Activated T-cell treated with anti-CD3 and anti-CD28 coated beads, Interleukin-2, amount 50 U/mL, for 72 hours (primary cell): ENCODE data around the gene TMEM255A. TPM values are rescaled to one million over a fixed set of nuclear protein-coding genes. Genes with fewer than 3 reads are reported as not detected.
A peak's percentile ranks its signal among the peaks of the same experiment; 100 is the strongest.
"Not testable (repeated sequence)": the region's sequence is repeated elsewhere in the genome, so short reads cannot be mapped to it uniquely, and the experiment has no call there.

Experiments used
- ATAC-seq, 2 donors: fragments of 150-1000 bp; cut with Tn5 transposase; replicated peaks in 1 of 2; 2 replicates each; pipeline ENCODE4 v1.10.0; 2021; ENCODE audit warnings: moderate library complexity in 2 of 2, mild to moderate bottlenecking in 1 of 2
- DNase-seq, 2 donors: peaks; one replicate each; pipeline ENCODE4 v3.0.0; 2021 to 2022; ENCODE audit warnings: mixed read lengths in 1 of 2
- H3K27ac Mint-ChIP-seq: one replicate; pipeline ENCODE4 v1.8.0; 2022; ENCODE audit warnings: mild to moderate bottlenecking, moderate library complexity, mixed read lengths
- H3K27me3 Mint-ChIP-seq: one replicate; pipeline ENCODE4 v1.8.0; 2022; ENCODE audit warnings: low read depth, mixed read lengths
- H3K36me3 Mint-ChIP-seq, 2 donors: one replicate each; pipeline ENCODE4 v1.8.0; 2022; ENCODE audit warnings: mixed read lengths in 2 of 2, mild to moderate bottlenecking in 1 of 2; ENCODE audit not compliant: insufficient read depth in 2 of 2
- H3K4me1 Mint-ChIP-seq: one replicate; pipeline ENCODE4 v1.8.0; 2022; ENCODE audit warnings: low read depth, mixed read lengths
- H3K4me3 Mint-ChIP-seq, 2 donors: one replicate each; pipeline ENCODE4 v1.8.0; 2022; ENCODE audit warnings: mild to moderate bottlenecking in 2 of 2, mixed read lengths in 2 of 2, moderate library complexity in 2 of 2
- H3K9me3 Mint-ChIP-seq, 2 donors: one replicate each; pipeline ENCODE4 v1.8.0; 2022; ENCODE audit warnings: mixed read lengths in 2 of 2
- total RNA-seq, 2 donors: library from RNA; stranded (reverse); gene quantifications; one replicate each; pipeline ENCODE4 v1.2.3, GENCODE V29; 2022

Gene TMEM255A
- not detected for total RNA-seq

- Mint-ChIP-seq H3K4me3 (peak within 1 kb of the TSS; percentile 85 to 90), H3K36me3 (no peaks in the 10 kb centered on the region), H3K9me3 (no peaks in the 10 kb centered on the region), H3K4me1 (peaks cover 14% of the 10 kb centered on the region), H3K27me3 (peaks cover 73% of the 10 kb centered on the region), H3K27ac (no peak within 1 kb of the TSS)
- no peak for ATAC-seq
- peak in 1 of 2 donors; percentile 6 for DNase-seq
Measured at GRCh38 chrX:120310861-120311726, at the start of gene TMEM255A. Gene TMEM255A (minus strand): TSS chrX:120311461. CDS start chrX:120311309, 152 bp downstream.

- ATAC-seq (peak; percentile 96), DNase-seq (peak; percentile 40 to 55)
- H3K4me3 Mint-ChIP-seq: no peak overlapping the region
- no peaks in the 10 kb centered on the region for H3K36me3 Mint-ChIP-seq
- H3K27ac Mint-ChIP-seq: no peak overlapping the region
- peaks cover 15% of the 10 kb centered on the region for H3K27me3 Mint-ChIP-seq
- no peaks in the 10 kb centered on the region for H3K9me3 Mint-ChIP-seq
- H3K4me1 Mint-ChIP-seq: peaks cover 10% of the 10 kb centered on the region
Measured at GRCh38 chrX:120358737-120359456, 47.6 kb upstream of the TMEM255A start.

GRCh38 chrX:120357186-120357585 lies 45.9 kb upstream of the TMEM255A start:
- H3K4me3 Mint-ChIP-seq: no peak overlapping the region
- H3K9me3 Mint-ChIP-seq: no peaks in the 10 kb centered on the region
- ATAC-seq: no peak
- no peak for DNase-seq
- H3K27me3 Mint-ChIP-seq: peaks cover 15% of the 10 kb centered on the region
- H3K27ac Mint-ChIP-seq: no peak overlapping the region
- H3K4me1 Mint-ChIP-seq: peaks cover 10% of the 10 kb centered on the region
- no peaks in the 10 kb centered on the region for H3K36me3 Mint-ChIP-seq

- ATAC-seq (no peak), DNase-seq (no peak)
- H3K27me3 Mint-ChIP-seq: peaks cover 15% of the 10 kb centered on the region
- H3K4me3 Mint-ChIP-seq: no peak overlapping the region
- no peak overlapping the region for H3K27ac Mint-ChIP-seq
- no peaks in the 10 kb centered on the region for H3K9me3 Mint-ChIP-seq
- peaks cover 10% of the 10 kb centered on the region for H3K4me1 Mint-ChIP-seq
- H3K36me3 Mint-ChIP-seq: no peaks in the 10 kb centered on the region
Measured at GRCh38 chrX:120356084-120356483, 44.8 kb upstream of the TMEM255A start.

- Mint-ChIP-seq H3K27me3 (peaks cover 9% of the 10 kb centered on the region), H3K36me3 (no peaks in the 10 kb centered on the region), H3K4me1 (no peaks in the 10 kb centered on the region), H3K27ac (no peak overlapping the region), H3K9me3 (no peaks in the 10 kb centered on the region), H3K4me3 (no peak overlapping the region)
- ATAC-seq (no peak), DNase-seq (no peak)
Measured at GRCh38 chrX:120350450-120351138, 39.3 kb upstream of the TMEM255A start.

- not testable (repeated sequence) for DNase-seq, H3K4me1 Mint-ChIP-seq, H3K36me3 Mint-ChIP-seq, ATAC-seq, H3K27ac Mint-ChIP-seq, H3K4me3 Mint-ChIP-seq, H3K27me3 Mint-ChIP-seq, H3K9me3 Mint-ChIP-seq
Measured at GRCh38 chrX:120344566-120344965, 33.3 kb upstream of the TMEM255A start.

- H3K27ac Mint-ChIP-seq: no peak overlapping the region
- no peaks in the 10 kb centered on the region for H3K4me1 Mint-ChIP-seq
- ATAC-seq (no peak), DNase-seq (no peak)
- H3K36me3 Mint-ChIP-seq: peaks cover 3 to 11% of the 10 kb centered on the region in 2 donors
- no peak overlapping the region for H3K4me3 Mint-ChIP-seq
- peaks cover 8 to 11% of the 10 kb centered on the region in 2 donors for H3K9me3 Mint-ChIP-seq
- peaks cover 6% of the 10 kb centered on the region for H3K27me3 Mint-ChIP-seq
Measured at GRCh38 chrX:120336899-120337298, 25.6 kb upstream of the TMEM255A start.

GRCh38 chrX:120335289-120335688 lies 24.0 kb upstream of the TMEM255A start:
- Mint-ChIP-seq H3K27me3 (peaks cover 6% of the 10 kb centered on the region), H3K36me3 (peaks cover 2 to 11% of the 10 kb centered on the region in 2 donors), H3K4me1 (no peaks in the 10 kb centered on the region), H3K4me3 (no peak overlapping the region), H3K27ac (no peak overlapping the region), H3K9me3 (peaks cover 8 to 10% of the 10 kb centered on the region in 2 donors)
- no peak for DNase-seq
- ATAC-seq: no peak

GRCh38 chrX:120334603-120335002 lies 23.3 kb upstream of the TMEM255A start:
- H3K27me3 Mint-ChIP-seq: peaks cover 6% of the 10 kb centered on the region
- DNase-seq (no peak), ATAC-seq (no peak)
- no peaks in the 10 kb centered on the region for H3K4me1 Mint-ChIP-seq
- H3K9me3 Mint-ChIP-seq: peaks cover 8 to 9% of the 10 kb centered on the region in 2 donors
- H3K27ac Mint-ChIP-seq: no peak overlapping the region
- no peak overlapping the region for H3K4me3 Mint-ChIP-seq
- peaks cover 2 to 11% of the 10 kb centered on the region in 2 donors for H3K36me3 Mint-ChIP-seq

GRCh38 chrX:120334151-120334550 lies 22.9 kb upstream of the TMEM255A start:
- no peak overlapping the region for H3K27ac Mint-ChIP-seq
- peaks cover 4% of the 10 kb centered on the region for H3K27me3 Mint-ChIP-seq
- ATAC-seq (no peak), DNase-seq (no peak)
- no peaks in the 10 kb centered on the region for H3K4me1 Mint-ChIP-seq
- H3K4me3 Mint-ChIP-seq: no peak overlapping the region
- H3K9me3 Mint-ChIP-seq: peaks cover 6% of the 10 kb centered on the region in 2 donors
- peaks cover 2 to 8% of the 10 kb centered on the region in 2 donors for H3K36me3 Mint-ChIP-seq

- Mint-ChIP-seq H3K27me3 (peaks cover 2% of the 10 kb centered on the region), H3K36me3 (peaks cover 2 to 6% of the 10 kb centered on the region in 2 donors), H3K4me1 (no peaks in the 10 kb centered on the region), H3K9me3 (peaks cover 2 to 3% of the 10 kb centered on the region in 2 donors), H3K4me3 (no peak overlapping the region), H3K27ac (no peak overlapping the region)
- DNase-seq: no peak
- no peak for ATAC-seq
Measured at GRCh38 chrX:120332394-120332793, 21.1 kb upstream of the TMEM255A start.

GRCh38 chrX:120331116-120331515 lies 19.9 kb upstream of the TMEM255A start:
- DNase-seq: no peak
- no peak overlapping the region for H3K4me3 Mint-ChIP-seq
- peaks cover 9% of the 10 kb centered on the region for H3K27me3 Mint-ChIP-seq
- no peak for ATAC-seq
- no peak overlapping the region for H3K27ac Mint-ChIP-seq
- H3K9me3 Mint-ChIP-seq: peaks cover 2 to 3% of the 10 kb centered on the region in 2 donors
- no peaks in the 10 kb centered on the region for H3K4me1 Mint-ChIP-seq
- peaks cover 2 to 4% of the 10 kb centered on the region in 2 donors for H3K36me3 Mint-ChIP-seq
